Measurements from ENCODE around the gene NAPEPLD.

GRCh38 chr7:103106005-103106702 lies 42.7 kb downstream of the NAPEPLD start:
- TF ChIP-seq, protein P1, sequence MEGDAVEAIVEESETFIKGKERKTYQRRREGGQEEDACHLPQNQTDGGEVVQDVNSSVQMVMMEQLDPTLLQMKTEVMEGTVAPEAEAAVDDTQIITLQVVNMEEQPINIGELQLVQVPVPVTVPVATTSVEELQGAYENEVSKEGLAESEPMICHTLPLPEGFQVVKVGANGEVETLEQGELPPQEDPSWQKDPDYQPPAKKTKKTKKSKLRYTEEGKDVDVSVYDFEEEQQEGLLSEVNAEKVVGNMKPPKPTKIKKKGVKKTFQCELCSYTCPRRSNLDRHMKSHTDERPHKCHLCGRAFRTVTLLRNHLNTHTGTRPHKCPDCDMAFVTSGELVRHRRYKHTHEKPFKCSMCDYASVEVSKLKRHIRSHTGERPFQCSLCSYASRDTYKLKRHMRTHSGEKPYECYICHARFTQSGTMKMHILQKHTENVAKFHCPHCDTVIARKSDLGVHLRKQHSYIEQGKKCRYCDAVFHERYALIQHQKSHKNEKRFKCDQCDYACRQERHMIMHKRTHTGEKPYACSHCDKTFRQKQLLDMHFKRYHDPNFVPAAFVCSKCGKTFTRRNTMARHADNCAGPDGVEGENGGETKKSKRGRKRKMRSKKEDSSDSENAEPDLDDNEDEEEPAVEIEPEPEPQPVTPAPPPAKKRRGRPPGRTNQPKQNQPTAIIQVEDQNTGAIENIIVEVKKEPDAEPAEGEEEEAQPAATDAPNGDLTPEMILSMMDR (conservative IDR thresholded peaks at IDR 0.05; ENCODE audit: low read depth in 2 of 2), result no peak
- TF ChIP-seq EZH2 (IDR thresholded peaks at IDR 0.05; ENCODE audit: low read depth, unreplicated experiment), result no peak

Data from GM23338 (cell line).